Measurements from ENCODE around the gene ZNF836. TPM values are rescaled to one million over a fixed set of nuclear protein-coding genes. Genes with fewer than 3 reads are reported as not detected.

Gene ZNF836
- total RNA-seq, 4 donors from 2014 or later: 10.2 to 18.9 (median 17.4) TPM

- TF ChIP-seq CTCF (IDR thresholded peaks at IDR 0.05; ENCODE audit: low read depth): no peak
Observed at GRCh38 chr19:52141203-52141602, 30.2 kb downstream of the ZNF836 start.

GRCh38 chr19:52140032-52140710, 31.2 kb downstream of the ZNF836 start:
- TF ChIP-seq CTCF (IDR thresholded peaks at IDR 0.05; ENCODE audit: low read depth): no peak

GRCh38 chr19:52139252-52140031, 32.0 kb downstream of the ZNF836 start, which contains the start of gene ZNF616:
Gene ZNF616, minus strand, starts transcription at chr19:52139938. Its CDS starts 9,426 bp downstream, at chr19:52130512.
- no peak for TF ChIP-seq CTCF (IDR thresholded peaks at IDR 0.05; ENCODE audit: low read depth)

- TF ChIP-seq CTCF (IDR thresholded peaks at IDR 0.05; ENCODE audit: low read depth): no peak
Observed at GRCh38 chr19:52138983-52139251, 32.5 kb downstream of the ZNF836 start.

GRCh38 chr19:52138278-52138982, 33.0 kb downstream of the ZNF836 start:
- TF ChIP-seq CTCF (IDR thresholded peaks at IDR 0.05; ENCODE audit: low read depth): no peak

GRCh38 chr19:52120286-52120685, 51.1 kb downstream of the ZNF836 start:
- TF ChIP-seq CTCF (IDR thresholded peaks at IDR 0.05; ENCODE audit: low read depth): no peak

GRCh38 chr19:52115526-52116053, 55.8 kb downstream of the ZNF836 start:
- no peak for TF ChIP-seq CTCF (IDR thresholded peaks at IDR 0.05; ENCODE audit: low read depth)
